HepG2 (cell line): Measurements from ENCODE around the gene FGF4.

ENCODE experiments used
- CBX2 ChIP-seq, 2 experiments: fragments of 200-600 bp in 1 of 2; sonication (generic); formaldehyde crosslinking in 1 of 2; IDR thresholded peaks; 2 replicates each; pipeline versions ENCODE4 v1.7.0 to v1.8.1; 2018 to 2022; ENCODE audit warnings: low read depth in 2 of 2, low read length in 1 of 2, mild to moderate bottlenecking in 1 of 2, missing genetic modification reagents in 1 of 2
- CTCF ChIP-seq: sonication (generic); formaldehyde crosslinking; IDR thresholded peaks from 2 replicates; pipeline ENCODE4 v1.5.0; 2020; ENCODE audit warnings: mild to moderate bottlenecking, missing genetic modification reagents, moderate library complexity
- ELF1 ChIP-seq: sonication (generic); formaldehyde crosslinking; IDR thresholded peaks from 2 replicates; pipeline ENCODE4 v1.4.0; 2020; ENCODE audit warnings: missing genetic modification reagents
- EZH2 ChIP-seq: conservative IDR thresholded peaks from 2 replicates; pipeline ENCODE4 v1.6.1; 2012; ENCODE audit warnings: mild to moderate bottlenecking, low read depth, low read length, moderate library complexity
- JUNB ChIP-seq: sonication (generic); formaldehyde crosslinking; IDR thresholded peaks from 2 replicates; pipeline ENCODE4 v1.8.0; 2022; ENCODE audit warnings: missing genetic modification reagents, mild to moderate bottlenecking, borderline replicate concordance
- MAX ChIP-seq: IDR thresholded peaks from 2 replicates; pipeline ENCODE4 v1.6.1; 2012; ENCODE audit warnings: inconsistent platforms
- ZBTB20 ChIP-seq: sonication (generic); formaldehyde crosslinking; IDR thresholded peaks from 2 replicates; pipeline ENCODE4 v1.8.1; 2023; ENCODE audit warnings: missing genetic modification reagents, low read depth, mild to moderate bottlenecking, borderline replicate concordance
- ZBTB33 ChIP-seq: sonication (generic); formaldehyde crosslinking; IDR thresholded peaks from 2 replicates; pipeline ENCODE4 v1.4.0; 2020; ENCODE audit warnings: missing genetic modification reagents

GRCh38 chr11:69727266-69727665 is 47.9 kb downstream of the FGF4 start:
- TF ChIP-seq EZH2: no peak
- TF ChIP-seq CTCF (CRISPR knock-in tag): no peak
- no peak for TF ChIP-seq CBX2 (IDR thresholded peaks at IDR 0.05; ENCODE audit: low read depth, low read length)
- TF ChIP-seq CBX2 (CRISPR knock-in tag; IDR thresholded peaks at IDR 0.05; ENCODE audit: low read depth): no peak
- TF ChIP-seq ZBTB33: no peak
- TF ChIP-seq ZBTB20 (CRISPR knock-in tag): no peak
- TF ChIP-seq ELF1 (CRISPR knock-in tag): no peak
- no peak for TF ChIP-seq JUNB (CRISPR knock-in tag)
- no peak for TF ChIP-seq MAX
